H1 (cell line): ENCODE data around the gene RHBDF1. TPM values are rescaled to one million over a fixed set of nuclear protein-coding genes. Genes with fewer than 3 reads are reported as not detected.

Experiments
- CTCF ChIA-PET: fragments of 300-600 bp; sonication (Branson Sonifier 250); formaldehyde crosslinking; loops from one replicate; lab custom pipeline; 2021; ENCODE audit not compliant: partially characterized antibody; lab: Charles Lee
- POLR2A ChIA-PET: fragments of 300-600 bp; sonication (Branson Sonifier 250); formaldehyde crosslinking; loops from one replicate; lab custom pipeline; 2021; ENCODE audit warnings: inconsistent platforms; ENCODE audit not compliant: partially characterized antibody; lab: Charles Lee
- DNase-seq, 2 experiments: peaks; one replicate each; pipeline versions ENCODE4 v3.0.0 to v3.0.0-alpha.2; 2010 to 2022; ENCODE audit warnings: low spot score in 2 of 2, low read depth in 1 of 2, mixed read lengths in 1 of 2
- FAIRE-seq: peaks from 2 replicates; lab custom pipeline; 2011; peaks lifted over from hg19 to GRCh38; lab: Jason Lieb, UNC
- H2AFZ ChIP-seq: 2 replicates; pipeline ENCODE4 v1.8.1; 2012; ENCODE audit warnings: low read length, inconsistent platforms
- H2AK5ac ChIP-seq: 2 replicates; pipeline ENCODE4 v1.6.1; 2013; ENCODE audit warnings: low read depth, low read length
- H2BK120ac ChIP-seq: replicated peaks from 2 replicates; pipeline ENCODE3; 2013; ENCODE audit warnings: low read depth, low read length, inconsistent platforms
- H2BK12ac ChIP-seq: 2 replicates; pipeline ENCODE4 v1.6.1; 2013; ENCODE audit warnings: low read depth, low read length
- H2BK15ac ChIP-seq: 2 replicates; pipeline ENCODE4 v1.6.1; 2013; ENCODE audit warnings: low read length
- H2BK20ac ChIP-seq: 2 replicates; pipeline ENCODE4 v1.6.1; 2013; ENCODE audit warnings: low read length
- H2BK5ac ChIP-seq: 2 replicates; pipeline ENCODE4 v1.6.1; 2013; ENCODE audit warnings: low read depth, low read length
- H3K14ac ChIP-seq: 2 replicates; pipeline ENCODE4 v1.6.1; 2013; ENCODE audit warnings: inconsistent platforms; ENCODE audit not compliant: insufficient read length
- H3K18ac ChIP-seq: 2 replicates; pipeline ENCODE4 v1.6.1; 2013; ENCODE audit warnings: low read length; ENCODE audit errors: extremely low read depth
- H3K23ac ChIP-seq: 2 replicates; pipeline ENCODE4 v1.6.1; 2013; ENCODE audit warnings: inconsistent platforms; ENCODE audit not compliant: insufficient read length
- H3K23me2 ChIP-seq: 2 replicates; pipeline ENCODE4 v1.6.1; 2013; ENCODE audit warnings: low read depth, low read length
- H3K27ac ChIP-seq: 2 replicates; pipeline ENCODE4 v1.6.1; 2011; ENCODE audit warnings: low read depth, low read length, inconsistent platforms
- H3K27me3 ChIP-seq, 4 experiments: replicated peaks in 1 of 4; 1 replicate in 1 of 4; 2 replicates in 3 of 4; pipeline versions ENCODE4 v1.6.1 to v1.8.1; 2011 to 2013; ENCODE audit warnings: low read length in 3 of 4, mild to moderate bottlenecking in 3 of 4, inconsistent platforms in 2 of 4, mixed read lengths in 2 of 4, moderate library complexity in 1 of 4; ENCODE audit not compliant: control insufficient read depth in 3 of 4, insufficient read depth in 3 of 4; ENCODE audit errors: extremely low read depth in 1 of 4
- H3K36me3 ChIP-seq, 4 experiments: 2 replicates each; pipeline versions ENCODE4 v1.6.1 to v1.8.1; 2011 to 2013; ENCODE audit warnings: mild to moderate bottlenecking in 4 of 4, low read length in 3 of 4, moderate library complexity in 2 of 4, control low read depth in 1 of 4, inconsistent platforms in 1 of 4; ENCODE audit not compliant: insufficient read depth in 4 of 4, control insufficient read depth in 2 of 4
- H3K4ac ChIP-seq: replicated peaks from 2 replicates; pipeline ENCODE3; 2013; ENCODE audit warnings: low read length, low read depth, mixed read lengths, inconsistent platforms; ENCODE audit not compliant: insufficient read length
- H3K4me1 ChIP-seq, 4 experiments: replicated peaks in 1 of 4; 1 replicate in 1 of 4; 2 replicates in 3 of 4; pipeline versions ENCODE4 v1.6.1 to v1.8.1; 2011 to 2013; ENCODE audit warnings: low read length in 3 of 4, inconsistent platforms in 2 of 4, mixed read lengths in 1 of 4; ENCODE audit not compliant: insufficient read depth in 4 of 4, control insufficient read depth in 3 of 4
- H3K4me2 ChIP-seq, 2 experiments: 2 replicates each; pipeline versions ENCODE4 v1.6.1 to v1.8.1; 2011 to 2013; ENCODE audit warnings: low read depth in 2 of 2, low read length in 2 of 2, control low read depth in 1 of 2, inconsistent platforms in 1 of 2, mild to moderate bottlenecking in 1 of 2; ENCODE audit not compliant: insufficient read depth in 1 of 2
- H3K4me3 ChIP-seq, 4 experiments: fragments of 200-600, 300-600 bp in 1 of 4; sonication (generic), shearing (Covaris generic), sonication (Bioruptor Twin) in 1 of 4; 2 replicates each; pipeline versions ENCODE4 v1.5.1 to v1.8.1; 2011 to 2016; ENCODE audit warnings: low read length in 4 of 4, low read depth in 3 of 4, control low read depth in 2 of 4, inconsistent platforms in 2 of 4, mild to moderate bottlenecking in 2 of 4, mixed read lengths in 1 of 4, moderate library complexity in 1 of 4; ENCODE audit not compliant: insufficient read depth in 2 of 4; ENCODE audit errors: extremely low read depth in 1 of 4
- H3K56ac ChIP-seq: replicated peaks from 2 replicates; pipeline ENCODE3; 2013; ENCODE audit warnings: low read depth, mild to moderate bottlenecking, mixed read lengths, low read length, inconsistent platforms; ENCODE audit not compliant: insufficient read length
- H3K79me1 ChIP-seq: 2 replicates; pipeline ENCODE4 v1.6.1; 2013; ENCODE audit warnings: low read depth, low read length, control low read depth
- H3K79me2 ChIP-seq, 2 experiments: 2 replicates each; pipeline versions ENCODE4 v1.6.1 to v1.8.1; 2012 to 2013; ENCODE audit warnings: low read length in 2 of 2, mild to moderate bottlenecking in 2 of 2, inconsistent platforms in 1 of 2; ENCODE audit not compliant: insufficient read depth in 2 of 2, control insufficient read depth in 1 of 2
- H3K9ac ChIP-seq, 4 experiments: replicated peaks in 1 of 4; 1 replicate in 1 of 4; 2 replicates in 3 of 4; pipeline versions ENCODE4 v1.6.1 to v1.8.1; 2011 to 2013; ENCODE audit warnings: low read depth in 3 of 4, low read length in 3 of 4, control low read depth in 2 of 4, mild to moderate bottlenecking in 2 of 4, moderate library complexity in 2 of 4, inconsistent platforms in 1 of 4; ENCODE audit errors: extremely low read depth in 1 of 4
- H3K9me3 ChIP-seq, 2 experiments: 2 replicates each; pipeline versions ENCODE4 v1.6.1 to v1.8.1; 2012 to 2013; ENCODE audit warnings: mild to moderate bottlenecking in 2 of 2, moderate library complexity in 2 of 2, control low read depth in 1 of 2, inconsistent platforms in 1 of 2, low read depth in 1 of 2, low read length in 1 of 2, mixed read lengths in 1 of 2; ENCODE audit not compliant: insufficient read depth in 2 of 2
- H4K20me1 ChIP-seq, 2 experiments: replicated peaks in 1 of 2; 2 replicates each; pipeline versions ENCODE3 to v1.8.1; 2011 to 2013; ENCODE audit warnings: inconsistent platforms in 2 of 2, low read length in 2 of 2, mild to moderate bottlenecking in 1 of 2; ENCODE audit not compliant: insufficient read depth in 2 of 2, control insufficient read depth in 1 of 2
- H4K5ac ChIP-seq: 2 replicates; pipeline ENCODE4 v1.6.1; 2013; ENCODE audit warnings: low read length, low read depth, mixed read lengths, inconsistent platforms; ENCODE audit not compliant: insufficient read length
- H4K8ac ChIP-seq: 2 replicates; pipeline ENCODE4 v1.8.0; 2013; ENCODE audit warnings: mild to moderate bottlenecking, moderate library complexity, low read length, inconsistent platforms; ENCODE audit not compliant: insufficient read depth; ENCODE audit errors: extremely low read depth
- H4K91ac ChIP-seq: replicated peaks from 2 replicates; pipeline ENCODE3; 2013; ENCODE audit warnings: low read length, mixed read lengths, inconsistent platforms; ENCODE audit not compliant: insufficient read length
- SUZ12 ChIP-seq: fragments of 200-600 bp; sonication (generic); IDR thresholded peaks from 2 replicates; pipeline ENCODE4 v1.6.1; 2012; ENCODE audit warnings: mild to moderate bottlenecking, inconsistent platforms, low read length, moderate library complexity, mixed read lengths
- WGBS, 2 experiments: shearing (Covaris generic) in 1 of 2; methylation state at CpG; one replicate each; pipeline versions ENCODE4 v1.1.6 to v1.1.7; 2013 to 2015; ENCODE audit warnings: low lambda C conversion rate in 2 of 2, mixed read lengths in 2 of 2, inconsistent platforms in 1 of 2, low coverage in 1 of 2, missing lambda C conversion rate in 1 of 2; ENCODE audit not compliant: insufficient replicate concordance in 2 of 2, insufficient coverage in 1 of 2, insufficient read length in 1 of 2; ENCODE audit errors: extremely low coverage in 1 of 2, missing lambda C conversion rate in 1 of 2; 5-methylcytosine and 5-hydroxymethylcytosine counted together
- polyA plus RNA-seq, 7 experiments: library from polyadenylated mRNA; depleted of rRNA in 3 of 7; stranded (reverse) in 5 of 7; unstranded in 2 of 7; fragments of >200 nt in 5 of 7; fragments of 200-250 nt in 2 of 7; gene quantifications; 1 replicate in 5 of 7; 2 replicates in 1 of 7; 4 replicates in 1 of 7; pipeline versions ENCODE4 v1.2.1 to v1.2.3, GENCODE V29; 2011 to 2013; ENCODE audit warnings: missing spikeins in 2 of 7, mixed read lengths in 2 of 7
- total RNA-seq: library from RNA; stranded (reverse); fragmentation: NEBNext Ultra II Directional; extraction: Animal tissue kit (Norgen Biotek cat#: 25700); gene quantifications from 2 replicates; pipeline ENCODE4 v1.2.1, GENCODE V29; 2021

Gene RHBDF1
- total and polyA plus RNA-seq, 2 of the 8 experiments (the other 6 are each of a cell fraction or from before 2014, with no cell fraction given), result 37.4 to 51.6 TPM

- no peak overlapping the region for H3K4me2 ChIP-seq
- H3K4me3 ChIP-seq, result no peak overlapping the region
- H2BK20ac ChIP-seq, result no peak overlapping the region
- H2AK5ac ChIP-seq, result no peak overlapping the region
- TF ChIP-seq SUZ12, result no peak
- TF ChIP-seq, all 59 proteins: peak for 0
- no peak overlapping the region for H2AFZ ChIP-seq
- H3K4ac ChIP-seq, result no peak overlapping the region
- H3K14ac ChIP-seq, result no peak overlapping the region
- no peak overlapping the region for H4K8ac ChIP-seq
- H3K23me2 ChIP-seq, result no peaks in the 10 kb centered on the region; the same call in 1 of the 2 replicates
- ChIA-PET CTCF (interaction anchor here (0.6 to 21.2 kb wide), 5 partner anchors 9 to 457 kb away, joined by 3 to 856 read pairs (median 3); partner anchors contain the start of genes MPG and RHBDF1), POLR2A (interaction anchor here (0.8 to 16.6 kb wide), 7 partner anchors 9 to 57 kb away, joined by 3 to 153 read pairs (median 4); partner anchors contain the start of genes POLR3K, RHBDF1 and SNRNP25)
- H3K4me1 ChIP-seq, result peaks cover 0 to 5% (median 2%) of the 10 kb centered on the region in 4 experiments; a peak in 4 of 7 replicates
- no peak overlapping the region for H3K23ac ChIP-seq
- no peaks in the 10 kb centered on the region for H3K27me3 ChIP-seq
- H2BK15ac ChIP-seq, result no peak overlapping the region
- no peaks in the 10 kb centered on the region for H3K9me3 ChIP-seq
- DNase-seq, result no peak
- no peak overlapping the region for H4K5ac ChIP-seq
- H3K36me3 ChIP-seq, result peaks cover 14 to 31% (median 22%) of the 10 kb centered on the region in 4 experiments
- no peak overlapping the region for H2BK5ac ChIP-seq
- no peak overlapping the region for H3K56ac ChIP-seq
- peaks cover 13 to 30% of the 10 kb centered on the region in 2 experiments for H4K20me1 ChIP-seq
- no peak for FAIRE-seq
- no peak overlapping the region for H3K9ac ChIP-seq
- H3K79me2 ChIP-seq, result no peaks in the 10 kb centered on the region
- no peak overlapping the region for H3K27ac ChIP-seq
- no peak overlapping the region for H2BK120ac ChIP-seq
- no peak overlapping the region for H4K91ac ChIP-seq
- H3K79me1 ChIP-seq, result no peaks in the 10 kb centered on the region
- no peak overlapping the region for H3K18ac ChIP-seq
- WGBS, 2 experiments, result 96% methylated on average over 20 of the region's 21 CpGs; no CpG with 5 or more reads in 1 of the 2 experiments
- H2BK12ac ChIP-seq, result no peak overlapping the region
Observed at GRCh38 chr16:62968-63391, 9.5 kb downstream of the RHBDF1 start.
